Neuron (in vitro differentiated cells): ENCODE measurements around the gene S100G.

Experiments used
- H2AFZ ChIP-seq: one replicate; pipeline ENCODE4 v1.6.1; 2013; ENCODE audit warnings: low read depth, mild to moderate bottlenecking, inconsistent platforms, low read length, moderate library complexity
- H3K27me3 ChIP-seq: one replicate; pipeline ENCODE4 v1.6.1; 2013; ENCODE audit warnings: low read length; ENCODE audit not compliant: insufficient read depth
- H3K36me3 ChIP-seq: one replicate; pipeline ENCODE4 v1.6.1; 2013; ENCODE audit warnings: low read length; ENCODE audit not compliant: insufficient read depth
- H3K4me1 ChIP-seq: one replicate; pipeline ENCODE4 v1.6.1; 2013; ENCODE audit warnings: low read length; ENCODE audit not compliant: insufficient read depth
- H3K4me3 ChIP-seq: 2 replicates; pipeline ENCODE4 v1.5.1; 2013; ENCODE audit warnings: mild to moderate bottlenecking, low read length, moderate library complexity
- H3K9me3 ChIP-seq: one replicate; pipeline ENCODE4 v1.6.1; 2013; ENCODE audit warnings: low read length

S100G gene

GRCh38 chrX:16658284-16658683, 8.3 kb downstream of the S100G start:
- no peak overlapping the region for H3K4me3 ChIP-seq
- H3K4me1 ChIP-seq, result peaks cover 5% of the 10 kb centered on the region
- H3K27me3 ChIP-seq, result no peaks in the 10 kb centered on the region
- H2AFZ ChIP-seq, result no peak overlapping the region
- peaks cover 3% of the 10 kb centered on the region for H3K9me3 ChIP-seq
- H3K36me3 ChIP-seq, result peaks cover 8% of the 10 kb centered on the region

- Histone ChIP-seq H3K4me3 (no peak overlapping the region), H3K4me1 (peaks cover 1% of the 10 kb centered on the region), H3K36me3 (peaks cover 12% of the 10 kb centered on the region), H2AFZ (no peak overlapping the region), H3K27me3 (no peaks in the 10 kb centered on the region), H3K9me3 (peaks cover 3% of the 10 kb centered on the region)
These were observed 9.4 kb downstream of the S100G start for GRCh38 chrX:16659321-16659720.

GRCh38 chrX:16661495-16661894, 11.5 kb downstream of the S100G start:
- Histone ChIP-seq H3K9me3 (peaks cover 3% of the 10 kb centered on the region), H3K36me3 (peaks cover 23% of the 10 kb centered on the region), H3K27me3 (no peaks in the 10 kb centered on the region), H3K4me3 (no peak overlapping the region), H2AFZ (no peak overlapping the region), H3K4me1 (no peaks in the 10 kb centered on the region)

GRCh38 chrX:16662402-16662801, 12.4 kb downstream of the S100G start:
- H3K27me3 ChIP-seq, result no peaks in the 10 kb centered on the region
- no peak overlapping the region for H2AFZ ChIP-seq
- H3K4me1 ChIP-seq, result no peaks in the 10 kb centered on the region
- no peak overlapping the region for H3K4me3 ChIP-seq
- no peaks in the 10 kb centered on the region for H3K9me3 ChIP-seq
- peaks cover 25% of the 10 kb centered on the region for H3K36me3 ChIP-seq

- Histone ChIP-seq H3K27me3 (no peaks in the 10 kb centered on the region), H2AFZ (no peak overlapping the region), H3K4me1 (no peaks in the 10 kb centered on the region), H3K4me3 (no peak overlapping the region), H3K36me3 (peaks cover 29% of the 10 kb centered on the region), H3K9me3 (no peaks in the 10 kb centered on the region)
These were observed 14.1 kb downstream of the S100G start for GRCh38 chrX:16664074-16664473.

- no peak overlapping the region for H3K4me3 ChIP-seq
- H3K9me3 ChIP-seq, result no peaks in the 10 kb centered on the region
- no peak overlapping the region for H2AFZ ChIP-seq
- H3K27me3 ChIP-seq, result no peaks in the 10 kb centered on the region
- H3K4me1 ChIP-seq, result no peaks in the 10 kb centered on the region
- peaks cover 29% of the 10 kb centered on the region for H3K36me3 ChIP-seq
These were observed 14.7 kb downstream of the S100G start for GRCh38 chrX:16664626-16665025.

- Histone ChIP-seq H3K36me3 (peaks cover 32% of the 10 kb centered on the region), H3K9me3 (no peaks in the 10 kb centered on the region), H3K27me3 (no peaks in the 10 kb centered on the region), H2AFZ (no peak overlapping the region), H3K4me3 (no peak overlapping the region), H3K4me1 (no peaks in the 10 kb centered on the region)
These were observed 15.1 kb downstream of the S100G start for GRCh38 chrX:16665089-16665488.

- Histone ChIP-seq H3K27me3 (no peaks in the 10 kb centered on the region), H3K9me3 (no peaks in the 10 kb centered on the region), H3K4me3 (no peak overlapping the region), H3K4me1 (no peaks in the 10 kb centered on the region), H3K36me3 (peaks cover 29% of the 10 kb centered on the region), H2AFZ (no peak overlapping the region)
These were observed 16.6 kb downstream of the S100G start for GRCh38 chrX:16666541-16666940.

GRCh38 chrX:16671005-16671404, 21.0 kb downstream of the S100G start:
- Histone ChIP-seq H2AFZ (no peak overlapping the region), H3K4me3 (no peak overlapping the region), H3K27me3 (no peaks in the 10 kb centered on the region), H3K36me3 (peaks cover 39% of the 10 kb centered on the region), H3K4me1 (no peaks in the 10 kb centered on the region), H3K9me3 (no peaks in the 10 kb centered on the region)

- no peak overlapping the region for H3K4me3 ChIP-seq
- H3K27me3 ChIP-seq, result no peaks in the 10 kb centered on the region
- no peak overlapping the region for H2AFZ ChIP-seq
- H3K36me3 ChIP-seq, result peaks cover 48% of the 10 kb centered on the region
- H3K9me3 ChIP-seq, result no peaks in the 10 kb centered on the region
- H3K4me1 ChIP-seq, result no peaks in the 10 kb centered on the region
These were observed 28.7 kb downstream of the S100G start for GRCh38 chrX:16678689-16679088.

GRCh38 chrX:16683007-16683664, 33.2 kb downstream of the S100G start:
- peaks cover 56% of the 10 kb centered on the region for H3K36me3 ChIP-seq
- no peaks in the 10 kb centered on the region for H3K4me1 ChIP-seq
- no peak overlapping the region for H3K4me3 ChIP-seq

GRCh38 chrX:16687514-16687913, 37.6 kb downstream of the S100G start:
- Histone ChIP-seq H3K4me1 (no peaks in the 10 kb centered on the region), H3K27me3 (no peaks in the 10 kb centered on the region), H3K4me3 (no peak overlapping the region), H3K9me3 (no peaks in the 10 kb centered on the region), H3K36me3 (peaks cover 68% of the 10 kb centered on the region), H2AFZ (no peak overlapping the region)

More at GRCh38 chrX:16683007-16683664, 33.2 kb downstream of the S100G start:
- H3K27me3 ChIP-seq, result no peaks in the 10 kb centered on the region
- H2AFZ ChIP-seq, result no peak overlapping the region
- no peaks in the 10 kb centered on the region for H3K9me3 ChIP-seq

- no peaks in the 10 kb centered on the region for H3K4me1 ChIP-seq
- no peaks in the 10 kb centered on the region for H3K27me3 ChIP-seq
- H3K36me3 ChIP-seq, result peaks cover 61% of the 10 kb centered on the region
- H2AFZ ChIP-seq, result no peak overlapping the region
- no peak overlapping the region for H3K4me3 ChIP-seq
- no peaks in the 10 kb centered on the region for H3K9me3 ChIP-seq
These were observed 45.2 kb downstream of the S100G start for GRCh38 chrX:16695079-16695676.

GRCh38 chrX:16696956-16697355, 47.0 kb downstream of the S100G start:
- Histone ChIP-seq H3K4me3 (no peak overlapping the region), H3K9me3 (no peaks in the 10 kb centered on the region), H3K27me3 (no peaks in the 10 kb centered on the region), H3K36me3 (peaks cover 55% of the 10 kb centered on the region), H3K4me1 (no peaks in the 10 kb centered on the region), H2AFZ (no peak overlapping the region)
